Activated CD4-positive, alpha-beta T cell treated with anti-CD3 and anti-CD28 coated beads, Interleukin-2, amount 10 ng/mL, durations not matched to agents 7 days and 5 days (primary cell): ENCODE data around the gene NXPH4. TPM values are rescaled to one million over a fixed set of nuclear protein-coding genes. Genes with fewer than 3 reads are reported as not detected.
A peak's percentile ranks its signal among the peaks of the same experiment; 100 is the strongest.

Experiments used
- CTCF ChIA-PET: fragments of 350-600 bp; sonication (Branson Sonifier 250); formaldehyde crosslinking; loops from one replicate; lab custom pipeline; 2021; ENCODE audit warnings: antibody characterized with exemption; lab: Charles Lee
- POLR2A ChIA-PET: fragments of 350-600 bp; sonication (Branson Sonifier 250); formaldehyde crosslinking; loops from one replicate; lab custom pipeline; 2021; ENCODE audit warnings: antibody characterized with exemption; lab: Charles Lee
- DNase-seq: peaks from one replicate; pipeline ENCODE4 v3.0.0-alpha.2; 2020
- H3K27ac Mint-ChIP-seq: one replicate; pipeline ENCODE4 v1.8.0; 2021; ENCODE audit warnings: mild to moderate bottlenecking, moderate library complexity, mixed read lengths
- H3K27me3 Mint-ChIP-seq: one replicate; pipeline ENCODE4 v1.8.0; 2021; ENCODE audit warnings: mixed read lengths
- H3K36me3 Mint-ChIP-seq: one replicate; pipeline ENCODE4 v1.8.0; 2021; ENCODE audit warnings: low read depth, mixed read lengths
- H3K4me1 Mint-ChIP-seq: one replicate; pipeline ENCODE4 v1.8.0; 2021; ENCODE audit warnings: mixed read lengths
- H3K4me3 Mint-ChIP-seq: one replicate; pipeline ENCODE4 v1.8.0; 2021; ENCODE audit warnings: mild to moderate bottlenecking, moderate library complexity, mixed read lengths
- H3K9me3 Mint-ChIP-seq: one replicate; pipeline ENCODE4 v1.8.0; 2021; ENCODE audit warnings: mixed read lengths
- total RNA-seq, 2 experiments: library from RNA; stranded (reverse); gene quantifications; one replicate each; pipeline ENCODE4 v1.2.3, GENCODE V29; 2021

NXPH4 gene
- total RNA-seq, 2 experiments from 2014 or later, result 0.29 to 0.32 TPM

- no peaks in the 10 kb centered on the region for H3K9me3 Mint-ChIP-seq
- peaks cover 3% of the 10 kb centered on the region for H3K4me1 Mint-ChIP-seq
- no peak for DNase-seq
- H3K4me3 Mint-ChIP-seq, result no peak overlapping the region
- H3K27ac Mint-ChIP-seq, result no peak overlapping the region
- ChIA-PET CTCF (interaction anchor here (0.7 to 1.9 kb wide), 7 partner anchors 10 to 122 kb away, joined by 3 to 6 read pairs (median 3); partner anchors contain the start of gene STAT6), POLR2A (no interaction called here)
- H3K27me3 Mint-ChIP-seq, result no peaks in the 10 kb centered on the region
- H3K36me3 Mint-ChIP-seq, result no peaks in the 10 kb centered on the region
Observed at GRCh38 chr12:57185906-57186508, 30.6 kb upstream of the NXPH4 start.

GRCh38 chr12:57187222-57188089 is 29.1 kb upstream of the NXPH4 start:
- no peaks in the 10 kb centered on the region for H3K9me3 Mint-ChIP-seq
- no peak for DNase-seq
- H3K4me1 Mint-ChIP-seq, result peaks cover 3% of the 10 kb centered on the region
- no peaks in the 10 kb centered on the region for H3K27me3 Mint-ChIP-seq
- no peak overlapping the region for H3K4me3 Mint-ChIP-seq
- no peaks in the 10 kb centered on the region for H3K36me3 Mint-ChIP-seq
- ChIA-PET CTCF (interaction anchor here (0.8 to 1.9 kb wide), 10 partner anchors 12 to 186 kb away, joined by 3 to 7 read pairs (median 4); partner anchors contain the start of gene STAT6), POLR2A (interaction anchor here (0.7 kb wide), 1 partner anchor 14 kb away, joined by 4 read pairs; no protein-coding TSS in a partner anchor)
- H3K27ac Mint-ChIP-seq, result no peak overlapping the region

- no peak for DNase-seq
- Mint-ChIP-seq H3K27me3 (no peaks in the 10 kb centered on the region), H3K4me3 (no peak overlapping the region), H3K4me1 (peaks cover under 1% of the 10 kb centered on the region), H3K9me3 (no peaks in the 10 kb centered on the region), H3K27ac (no peak overlapping the region), H3K36me3 (no peaks in the 10 kb centered on the region)
- POLR2A ChIA-PET, result interaction anchor here (0.6 kb wide), 1 partner anchor 1322 kb away, joined by 13 read pairs; no protein-coding TSS in a partner anchor
- CTCF ChIA-PET, result interaction anchor here (1.0 to 1.9 kb wide), 7 partner anchors 12 to 122 kb away, joined by 3 to 7 read pairs (median 4); partner anchors contain the start of gene STAT6
Observed at GRCh38 chr12:57188090-57188425, 28.5 kb upstream of the NXPH4 start.

- Mint-ChIP-seq H3K4me1 (no peaks in the 10 kb centered on the region), H3K4me3 (no peak overlapping the region), H3K9me3 (no peaks in the 10 kb centered on the region), H3K27me3 (no peaks in the 10 kb centered on the region), H3K27ac (no peak overlapping the region), H3K36me3 (no peaks in the 10 kb centered on the region)
- ChIA-PET POLR2A (no interaction called here), CTCF (interaction anchor here (1.1 to 2.7 kb wide), 4 partner anchors 9 to 39 kb away, joined by 3 to 10 read pairs (median 4); partner anchors contain the start of gene SHMT2)
- no peak for DNase-seq
Observed at GRCh38 chr12:57190037-57190436, 26.6 kb upstream of the NXPH4 start.

GRCh38 chr12:57190821-57191220 is 25.8 kb upstream of the NXPH4 start:
- POLR2A ChIA-PET, result no interaction called here
- no peaks in the 10 kb centered on the region for H3K9me3 Mint-ChIP-seq
- no peaks in the 10 kb centered on the region for H3K36me3 Mint-ChIP-seq
- H3K27ac Mint-ChIP-seq, result no peak overlapping the region
- H3K4me3 Mint-ChIP-seq, result no peak overlapping the region
- no peaks in the 10 kb centered on the region for H3K4me1 Mint-ChIP-seq
- DNase-seq, result no peak
- CTCF ChIA-PET, result interaction anchor here (1.2 to 2.7 kb wide), 4 partner anchors 10 to 38 kb away, joined by 3 to 10 read pairs (median 4); partner anchors contain the start of gene SHMT2
- H3K27me3 Mint-ChIP-seq, result no peaks in the 10 kb centered on the region

- Mint-ChIP-seq H3K9me3 (no peaks in the 10 kb centered on the region), H3K4me3 (no peak overlapping the region), H3K27ac (no peak overlapping the region), H3K36me3 (no peaks in the 10 kb centered on the region), H3K4me1 (no peaks in the 10 kb centered on the region), H3K27me3 (no peaks in the 10 kb centered on the region)
- POLR2A ChIA-PET, result no interaction called here
- CTCF ChIA-PET, result interaction anchor here (0.6 to 2.7 kb wide), 5 partner anchors 11 to 79 kb away, joined by 3 to 10 read pairs (median 4); partner anchors contain the start of gene SHMT2
- no peak for DNase-seq
Observed at GRCh38 chr12:57191410-57191809, 25.2 kb upstream of the NXPH4 start.

- CTCF ChIA-PET, result interaction anchor here (0.6 to 1.5 kb wide), 3 partner anchors 10 to 427 kb away, joined by 4 to 7 read pairs (median 5); no protein-coding TSS in a partner anchor
- Mint-ChIP-seq H3K27ac (no peak overlapping the region), H3K4me1 (no peaks in the 10 kb centered on the region), H3K27me3 (no peaks in the 10 kb centered on the region), H3K9me3 (no peaks in the 10 kb centered on the region), H3K36me3 (no peaks in the 10 kb centered on the region), H3K4me3 (no peak overlapping the region)
- POLR2A ChIA-PET, result no interaction called here
- DNase-seq, result no peak
Observed at GRCh38 chr12:57192920-57193319, 23.7 kb upstream of the NXPH4 start.

- no peaks in the 10 kb centered on the region for H3K36me3 Mint-ChIP-seq
- no peak overlapping the region for H3K4me3 Mint-ChIP-seq
- H3K27ac Mint-ChIP-seq, result no peak overlapping the region
- POLR2A ChIA-PET, result no interaction called here
- CTCF ChIA-PET, result interaction anchor here (1.1 to 1.5 kb wide), 2 partner anchors 11 to 20 kb away, joined by 5 to 7 read pairs; no protein-coding TSS in a partner anchor
- no peaks in the 10 kb centered on the region for H3K9me3 Mint-ChIP-seq
- no peaks in the 10 kb centered on the region for H3K27me3 Mint-ChIP-seq
- DNase-seq, result no peak
- H3K4me1 Mint-ChIP-seq, result no peaks in the 10 kb centered on the region
Observed at GRCh38 chr12:57193706-57194245, 22.8 kb upstream of the NXPH4 start.

GRCh38 chr12:57194253-57194652 is 22.3 kb upstream of the NXPH4 start:
- ChIA-PET CTCF (interaction anchor here (1.5 kb wide), 1 partner anchor 11 kb away, joined by 5 read pairs; no protein-coding TSS in a partner anchor), POLR2A (no interaction called here)
- Mint-ChIP-seq H3K4me3 (no peak overlapping the region), H3K36me3 (no peaks in the 10 kb centered on the region), H3K27ac (no peak overlapping the region), H3K4me1 (no peaks in the 10 kb centered on the region), H3K27me3 (no peaks in the 10 kb centered on the region), H3K9me3 (no peaks in the 10 kb centered on the region)
- DNase-seq, result no peak

- H3K9me3 Mint-ChIP-seq, result no peaks in the 10 kb centered on the region
- ChIA-PET CTCF (no interaction called here), POLR2A (no interaction called here)
- H3K27me3 Mint-ChIP-seq, result no peaks in the 10 kb centered on the region
- no peaks in the 10 kb centered on the region for H3K4me1 Mint-ChIP-seq
- no peaks in the 10 kb centered on the region for H3K36me3 Mint-ChIP-seq
- no peak overlapping the region for H3K4me3 Mint-ChIP-seq
- no peak for DNase-seq
- peak overlapping the region; percentile 22 for H3K27ac Mint-ChIP-seq
Observed at GRCh38 chr12:57195186-57195585, 21.4 kb upstream of the NXPH4 start.

GRCh38 chr12:57195611-57196371 is 20.8 kb upstream of the NXPH4 start:
- DNase-seq, result no peak
- Mint-ChIP-seq H3K4me1 (no peaks in the 10 kb centered on the region), H3K36me3 (no peaks in the 10 kb centered on the region), H3K27me3 (no peaks in the 10 kb centered on the region), H3K4me3 (no peak overlapping the region), H3K27ac (no peak overlapping the region), H3K9me3 (no peaks in the 10 kb centered on the region)
- ChIA-PET CTCF (interaction anchor here (2.4 kb wide), 1 partner anchor 18 kb away, joined by 13 read pairs; no protein-coding TSS in a partner anchor), POLR2A (no interaction called here)

- Mint-ChIP-seq H3K27me3 (no peaks in the 10 kb centered on the region), H3K4me1 (no peaks in the 10 kb centered on the region), H3K4me3 (no peak overlapping the region), H3K36me3 (no peaks in the 10 kb centered on the region), H3K27ac (no peak overlapping the region), H3K9me3 (no peaks in the 10 kb centered on the region)
- DNase-seq, result no peak
- ChIA-PET CTCF (interaction anchor here (0.8 to 2.4 kb wide), 5 partner anchors 17 to 46 kb away, joined by 3 to 13 read pairs (median 3); no protein-coding TSS in a partner anchor), POLR2A (interaction anchor here (0.6 kb wide), 1 partner anchor 44 kb away, joined by 3 read pairs; no protein-coding TSS in a partner anchor)
Observed at GRCh38 chr12:57196439-57196838, 20.2 kb upstream of the NXPH4 start.
